Activated T-cell treated with anti-CD3 and anti-CD28 coated beads for 48 hours (primary cell): ENCODE data around the gene SLBP.
"Not testable (repeated sequence)": the region's sequence is repeated elsewhere in the genome, so short reads cannot be mapped to it uniquely, and the experiment has no call there.

ENCODE experiments used
- DNase-seq: peaks from one replicate; pipeline ENCODE4 v3.0.0-alpha.2; 2020; ENCODE audit warnings: low read depth

Gene SLBP

GRCh38 chr4:1675136-1675801 lies 36.9 kb downstream of the SLBP start:
- no peak for DNase-seq

- DNase-seq: no peak
These were observed 37.4 kb downstream of the SLBP start for GRCh38 chr4:1674682-1675081.

- DNase-seq: no peak
These were observed 38.4 kb downstream of the SLBP start for GRCh38 chr4:1673671-1674070.

GRCh38 chr4:1671011-1671410 lies 41.1 kb downstream of the SLBP start:
- not testable (repeated sequence) for DNase-seq

- no peak for DNase-seq
These were observed 41.8 kb downstream of the SLBP start for GRCh38 chr4:1670279-1670678.

- no peak for DNase-seq
These were observed 42.3 kb downstream of the SLBP start for GRCh38 chr4:1669850-1670249.

GRCh38 chr4:1669270-1669669 lies 42.8 kb downstream of the SLBP start:
- no peak for DNase-seq

- no peak for DNase-seq
These were observed 43.7 kb downstream of the SLBP start for GRCh38 chr4:1668488-1668840.

- DNase-seq: no peak
These were observed 44.8 kb downstream of the SLBP start for GRCh38 chr4:1667273-1667672.

- DNase-seq: no peak
These were observed 45.7 kb downstream of the SLBP start for GRCh38 chr4:1666391-1666790.

GRCh38 chr4:1664141-1664540 lies 48.0 kb downstream of the SLBP start:
- DNase-seq: no peak

GRCh38 chr4:1663549-1663948 lies 48.6 kb downstream of the SLBP start:
- no peak for DNase-seq

GRCh38 chr4:1661695-1662094 lies 50.4 kb downstream of the SLBP start:
- no peak for DNase-seq

- no peak for DNase-seq
These were observed 51.0 kb downstream of the SLBP start for GRCh38 chr4:1660948-1661677.

- no peak for DNase-seq
These were observed 52.7 kb downstream of the SLBP start for GRCh38 chr4:1659104-1660043.

GRCh38 chr4:1658581-1658980 lies 53.5 kb downstream of the SLBP start:
- DNase-seq: no peak

- no peak for DNase-seq
These were observed 54.0 kb downstream of the SLBP start for GRCh38 chr4:1658146-1658545.

GRCh38 chr4:1656986-1657385 lies 55.1 kb downstream of the SLBP start:
- DNase-seq: no peak

GRCh38 chr4:1656132-1656531 lies 56.0 kb downstream of the SLBP start:
- no peak for DNase-seq

GRCh38 chr4:1655676-1656075 lies 56.4 kb downstream of the SLBP start:
- no peak for DNase-seq

- no peak for DNase-seq
These were observed 57.0 kb downstream of the SLBP start for GRCh38 chr4:1655081-1655480.

GRCh38 chr4:1654216-1654955 lies 57.7 kb downstream of the SLBP start:
- no peak for DNase-seq
